Pulmonary artery endothelial cell (primary cell): ENCODE measurements around the gene USP3. TPM values are rescaled to one million over a fixed set of nuclear protein-coding genes. Genes with fewer than 3 reads are reported as not detected.

Source experiments
- DNase-seq: peaks from one replicate; pipeline ENCODE4 v3.0.0-alpha.2; 2011; ENCODE audit warnings: low read depth, low spot score
- total RNA-seq: library from RNA; depleted of rRNA; stranded (reverse); fragments of >200 nt; gene quantifications from 2 replicates; pipeline ENCODE4 v1.2.3, GENCODE V29; 2014

The USP3 gene, protein sequence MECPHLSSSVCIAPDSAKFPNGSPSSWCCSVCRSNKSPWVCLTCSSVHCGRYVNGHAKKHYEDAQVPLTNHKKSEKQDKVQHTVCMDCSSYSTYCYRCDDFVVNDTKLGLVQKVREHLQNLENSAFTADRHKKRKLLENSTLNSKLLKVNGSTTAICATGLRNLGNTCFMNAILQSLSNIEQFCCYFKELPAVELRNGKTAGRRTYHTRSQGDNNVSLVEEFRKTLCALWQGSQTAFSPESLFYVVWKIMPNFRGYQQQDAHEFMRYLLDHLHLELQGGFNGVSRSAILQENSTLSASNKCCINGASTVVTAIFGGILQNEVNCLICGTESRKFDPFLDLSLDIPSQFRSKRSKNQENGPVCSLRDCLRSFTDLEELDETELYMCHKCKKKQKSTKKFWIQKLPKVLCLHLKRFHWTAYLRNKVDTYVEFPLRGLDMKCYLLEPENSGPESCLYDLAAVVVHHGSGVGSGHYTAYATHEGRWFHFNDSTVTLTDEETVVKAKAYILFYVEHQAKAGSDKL
- 39.5 and 46.0 TPM in 2 replicates for total RNA-seq

DNA sequence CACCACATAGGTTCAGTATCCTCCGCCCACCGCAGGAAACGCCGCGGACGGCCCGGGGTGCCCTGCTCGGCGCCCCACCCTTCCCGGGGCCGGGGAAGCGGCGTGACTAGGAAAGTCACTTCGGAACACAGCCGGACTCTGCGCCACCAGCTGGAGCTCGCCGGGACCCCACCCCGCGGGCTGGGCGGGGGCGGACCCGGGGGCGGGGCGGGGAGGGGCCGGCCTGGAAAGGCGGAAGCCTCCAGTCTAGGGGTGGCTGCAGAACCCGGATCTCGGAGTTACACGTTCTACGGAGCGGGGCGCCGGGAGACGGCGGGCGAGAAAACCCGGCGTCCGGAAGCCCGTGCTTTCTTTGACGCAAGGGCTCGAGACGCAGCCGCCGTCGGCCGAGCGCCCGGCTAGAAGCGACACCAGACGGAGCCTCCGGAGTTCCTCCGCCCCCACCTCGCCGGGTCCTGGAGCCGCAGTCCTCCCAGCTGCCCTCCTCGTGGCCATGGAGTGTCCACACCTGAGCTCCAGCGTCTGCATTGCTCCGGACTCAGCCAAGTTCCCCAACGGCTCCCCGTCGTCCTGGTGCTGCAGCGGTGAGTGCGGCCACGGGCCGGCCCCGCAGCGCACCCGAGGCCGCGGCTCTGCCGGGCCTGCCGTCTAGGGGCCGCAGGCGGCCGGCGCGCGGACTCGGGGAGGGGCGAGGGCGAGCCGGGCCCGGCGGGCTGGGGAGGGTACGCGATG is at the start of gene USP3:
USP3 (plus strand) TSS at position 347 of the 732 bp plus-strand sequence; CDS start at position 494, 147 bp downstream.
- peak; percentile 88 for DNase-seq

DNA sequence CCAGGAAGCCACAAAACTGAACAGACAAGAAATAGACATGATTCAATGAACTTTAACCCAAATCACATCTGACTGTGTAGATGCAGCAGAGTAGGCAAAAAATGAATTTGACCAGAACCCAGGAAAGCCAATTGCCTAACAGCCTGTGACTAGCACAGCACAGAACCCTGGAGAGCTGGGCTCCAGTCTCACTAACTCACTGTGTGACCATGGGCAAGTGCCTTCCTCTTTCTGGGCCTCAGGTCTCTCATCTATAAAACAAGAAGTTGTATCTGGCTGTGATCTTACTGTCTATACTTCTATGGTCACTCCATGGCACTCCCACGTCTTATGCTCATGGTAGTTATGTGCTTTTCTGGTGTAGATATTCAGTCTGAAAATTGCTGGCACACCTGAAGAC is 48.1 kb upstream of the USP3 start:
- no peak for DNase-seq

DNA sequence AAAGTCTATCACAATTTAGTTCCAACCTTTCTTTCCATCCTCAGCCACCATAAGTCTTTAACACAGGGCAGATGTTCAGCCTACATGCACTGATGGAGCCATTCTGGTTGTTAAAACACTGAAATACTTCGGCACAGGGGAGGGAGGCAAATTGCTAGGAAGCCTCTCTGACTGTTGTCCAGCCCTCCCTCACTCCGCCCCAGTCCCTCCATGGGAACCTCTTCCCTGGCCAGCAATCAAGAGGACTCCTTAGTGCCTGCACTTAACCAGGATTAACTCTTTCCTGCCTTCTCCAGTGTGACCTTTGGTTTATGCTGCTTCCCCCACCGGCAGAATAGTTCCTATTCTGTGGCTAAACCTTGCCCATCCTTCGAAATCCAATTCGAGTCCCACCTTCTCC is 47.0 kb upstream of the USP3 start:
- DNase-seq: no peak

DNA sequence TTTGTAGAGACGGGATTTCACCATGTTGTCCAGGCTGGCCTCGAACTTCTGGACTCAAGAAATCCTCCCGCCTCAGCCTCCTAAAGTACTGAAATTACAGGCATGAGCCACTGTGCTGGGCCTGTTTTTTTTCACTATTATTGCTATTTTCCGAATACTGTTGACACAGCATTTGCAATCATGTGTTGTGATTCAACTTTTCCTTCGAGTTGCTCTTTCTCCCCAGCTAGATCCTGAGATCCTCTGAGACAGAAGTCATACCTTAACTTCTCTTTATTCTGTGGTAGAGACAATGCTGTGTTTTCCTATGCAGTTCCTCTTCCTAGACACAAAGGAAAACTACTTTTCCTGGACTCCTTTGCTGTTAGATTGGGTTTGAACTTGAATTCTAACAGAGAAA is 46.4 kb upstream of the USP3 start:
- DNase-seq: no peak

DNA sequence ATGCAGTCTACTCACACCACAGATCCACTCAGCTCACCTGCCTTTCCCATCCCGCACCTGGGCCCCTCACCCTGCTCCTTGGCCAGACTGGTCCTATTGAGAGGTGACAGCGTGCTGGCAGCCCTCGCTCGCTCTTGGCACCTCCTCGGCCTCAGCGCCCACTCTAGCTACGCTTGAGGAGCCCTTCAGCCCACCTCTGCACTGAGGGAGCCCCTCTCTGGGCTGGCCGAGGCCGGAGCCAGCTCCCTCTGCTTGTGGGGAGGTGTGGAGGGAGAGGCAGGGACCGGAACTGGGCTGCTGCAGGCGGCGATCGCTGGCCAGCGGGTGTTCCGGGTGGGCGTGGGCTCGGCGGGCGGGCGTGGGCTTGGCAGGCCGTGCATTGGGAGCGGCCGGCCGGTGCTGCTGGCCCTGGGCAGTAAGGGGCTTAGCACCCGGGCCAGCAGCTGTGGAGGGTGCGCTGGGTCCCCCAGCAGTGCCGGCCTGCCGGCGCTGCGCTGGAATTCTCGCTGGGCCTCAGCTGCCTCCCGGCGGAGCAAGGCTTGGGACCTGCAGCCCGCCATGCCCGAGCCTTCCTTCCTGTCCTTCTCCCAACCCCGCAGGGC is 45.5 kb upstream of the USP3 start:
- DNase-seq: no peak

DNA sequence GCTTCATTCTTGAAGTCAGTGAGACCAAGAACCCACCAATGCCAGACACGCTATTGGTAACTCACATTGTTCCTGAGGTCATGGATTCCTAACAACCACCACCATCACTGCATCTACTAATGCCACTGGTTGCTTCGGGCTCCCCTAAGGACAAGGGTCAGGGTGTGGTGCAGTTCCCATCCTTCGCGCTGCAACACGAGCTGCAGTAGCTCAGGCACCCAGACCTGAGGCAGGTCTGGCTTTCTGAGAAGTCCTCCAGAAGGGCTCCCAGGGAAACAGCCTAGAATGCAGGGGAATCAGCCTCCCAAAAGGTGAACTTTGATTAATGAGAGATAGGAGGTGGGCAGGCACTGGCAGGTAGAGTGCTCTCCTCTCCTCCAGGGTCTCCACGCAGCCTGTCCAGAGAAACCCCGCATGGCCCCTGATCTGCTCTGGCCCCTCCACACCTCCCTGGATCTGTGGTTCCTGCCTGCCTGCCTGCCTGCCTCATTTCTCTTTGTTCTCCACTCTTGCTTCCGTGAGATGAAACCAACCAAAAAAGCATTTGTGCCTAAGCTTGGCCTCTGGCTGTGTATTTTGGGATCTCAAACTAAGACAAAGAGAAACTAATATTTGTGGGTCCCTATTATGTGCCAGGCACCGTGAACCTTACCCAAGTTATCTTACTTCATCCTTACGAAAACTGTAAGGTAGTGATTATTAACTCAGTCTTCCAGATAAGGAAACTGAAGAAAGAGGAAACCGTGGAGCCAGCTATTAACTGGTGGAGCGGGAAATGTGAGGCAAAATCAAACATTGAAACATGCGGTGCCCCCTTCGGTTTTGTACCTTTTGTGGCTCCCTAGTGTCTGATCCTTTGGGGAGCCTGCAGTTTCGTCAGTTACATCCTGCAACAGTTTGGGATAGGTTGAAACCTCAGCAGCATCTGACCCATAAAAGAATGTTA is 43.9 kb upstream of the USP3 start:
- DNase-seq: no peak

DNA sequence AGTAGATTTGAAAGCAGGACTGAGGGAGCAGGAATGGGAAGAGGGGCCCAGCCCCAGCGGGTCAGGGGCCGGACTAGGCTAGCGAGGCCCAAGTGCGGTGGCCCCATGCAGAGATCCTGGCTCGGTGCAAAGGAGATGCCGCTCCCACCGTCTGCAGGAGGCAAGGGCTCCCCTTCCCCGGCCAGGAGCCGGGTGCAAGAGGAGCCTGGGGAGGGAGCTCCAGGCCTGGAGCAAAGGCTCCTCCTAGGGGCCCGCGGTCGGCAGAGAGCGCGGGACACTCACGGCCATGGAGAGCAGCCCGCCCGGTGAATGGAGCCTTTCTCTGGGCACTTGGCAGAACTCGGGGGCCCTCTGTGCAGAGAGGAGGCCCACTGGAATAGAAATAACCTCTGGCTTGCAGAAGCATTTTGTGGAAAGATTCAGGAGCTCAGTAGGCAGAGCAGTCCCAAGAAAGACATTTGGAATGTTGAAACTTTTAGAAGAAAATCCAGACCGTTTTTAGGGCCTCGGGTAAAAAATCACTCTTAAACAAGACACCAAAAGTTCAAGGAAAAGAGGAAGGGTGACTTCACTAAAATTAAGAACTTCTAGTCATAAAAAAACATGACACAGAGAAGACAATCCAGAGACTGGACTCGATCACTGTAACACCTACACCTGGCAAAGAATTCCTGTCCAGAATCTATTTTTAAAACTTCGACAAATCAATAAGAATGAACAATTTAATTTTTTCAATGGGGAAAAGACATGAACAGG is 43.0 kb upstream of the USP3 start:
- no peak for DNase-seq

DNA sequence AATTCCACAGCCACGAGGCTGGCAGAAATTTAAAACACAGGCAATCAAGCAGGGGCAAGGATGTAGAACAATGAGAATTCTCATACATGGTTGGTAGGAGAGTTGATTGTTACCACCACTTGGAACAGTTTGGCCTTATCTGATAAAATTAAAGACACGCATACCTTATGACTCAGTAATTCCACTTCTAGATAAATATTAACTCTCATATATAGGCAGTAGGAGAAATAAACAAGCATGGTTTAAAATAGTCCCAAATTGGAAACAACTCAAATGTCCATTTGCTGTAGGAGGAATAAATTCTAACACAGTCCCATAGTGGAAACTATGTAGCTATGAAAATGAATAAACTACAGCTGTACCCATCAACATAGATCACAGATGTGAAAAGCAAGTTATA is 42.3 kb upstream of the USP3 start:
- peak; percentile 43 for DNase-seq

DNA sequence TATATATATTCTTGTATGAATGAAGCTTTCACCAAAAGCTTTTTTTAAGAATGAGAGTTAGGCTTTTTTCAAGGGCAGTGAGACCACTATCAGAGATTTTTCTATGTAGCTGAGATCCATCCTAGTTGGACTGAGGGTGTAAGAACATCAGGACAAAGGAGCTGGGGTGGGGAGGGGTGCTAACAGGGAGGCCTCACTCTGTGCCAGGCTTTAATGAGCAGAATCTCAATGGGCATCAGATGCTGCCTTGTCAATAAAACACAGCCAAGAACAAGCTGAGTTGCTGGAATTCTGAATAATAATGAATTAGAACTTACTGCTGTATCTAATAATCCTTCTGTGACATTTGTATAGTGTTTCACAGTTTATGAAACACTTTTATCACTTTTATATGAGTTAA is 41.4 kb upstream of the USP3 start:
- no peak for DNase-seq

DNA sequence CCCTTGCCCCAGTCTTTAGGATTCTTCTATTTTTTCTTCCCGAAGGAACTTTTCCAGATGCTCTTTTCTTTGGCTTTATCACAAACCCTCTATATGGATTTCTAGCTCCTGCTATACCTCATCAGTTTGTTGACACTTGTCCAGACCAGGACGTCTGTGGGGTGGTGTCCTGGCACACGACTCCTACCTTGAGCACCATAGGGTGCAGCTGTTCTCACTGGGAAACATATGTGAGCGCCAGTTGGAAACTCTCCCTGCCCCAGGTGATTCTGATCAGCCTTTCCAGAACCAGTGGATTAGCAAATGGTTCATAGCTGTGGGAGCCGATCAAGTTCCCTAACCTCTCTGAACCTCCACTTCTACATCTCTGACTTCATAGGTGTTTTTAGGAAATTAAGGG is 40.6 kb upstream of the USP3 start:
- DNase-seq: no peak

DNA sequence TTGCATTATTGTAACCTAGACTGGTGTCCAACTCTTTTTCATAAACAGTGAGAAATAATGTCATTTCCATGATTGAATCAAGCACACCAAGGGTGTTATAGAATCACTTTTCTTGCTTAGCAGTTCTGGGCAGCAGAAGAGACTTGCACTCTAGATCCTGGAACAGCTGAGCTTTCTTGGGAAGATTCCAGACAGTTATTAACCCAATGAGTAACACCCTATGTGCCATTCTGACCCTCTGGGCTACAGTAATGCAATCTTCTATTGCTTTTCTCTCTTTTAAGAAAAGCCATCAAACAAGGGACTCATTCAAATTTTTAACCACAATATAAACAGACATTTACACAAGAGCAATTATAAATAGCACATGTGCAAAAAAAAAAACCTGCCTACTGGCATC is 39.3 kb upstream of the USP3 start:
- no peak for DNase-seq

DNA sequence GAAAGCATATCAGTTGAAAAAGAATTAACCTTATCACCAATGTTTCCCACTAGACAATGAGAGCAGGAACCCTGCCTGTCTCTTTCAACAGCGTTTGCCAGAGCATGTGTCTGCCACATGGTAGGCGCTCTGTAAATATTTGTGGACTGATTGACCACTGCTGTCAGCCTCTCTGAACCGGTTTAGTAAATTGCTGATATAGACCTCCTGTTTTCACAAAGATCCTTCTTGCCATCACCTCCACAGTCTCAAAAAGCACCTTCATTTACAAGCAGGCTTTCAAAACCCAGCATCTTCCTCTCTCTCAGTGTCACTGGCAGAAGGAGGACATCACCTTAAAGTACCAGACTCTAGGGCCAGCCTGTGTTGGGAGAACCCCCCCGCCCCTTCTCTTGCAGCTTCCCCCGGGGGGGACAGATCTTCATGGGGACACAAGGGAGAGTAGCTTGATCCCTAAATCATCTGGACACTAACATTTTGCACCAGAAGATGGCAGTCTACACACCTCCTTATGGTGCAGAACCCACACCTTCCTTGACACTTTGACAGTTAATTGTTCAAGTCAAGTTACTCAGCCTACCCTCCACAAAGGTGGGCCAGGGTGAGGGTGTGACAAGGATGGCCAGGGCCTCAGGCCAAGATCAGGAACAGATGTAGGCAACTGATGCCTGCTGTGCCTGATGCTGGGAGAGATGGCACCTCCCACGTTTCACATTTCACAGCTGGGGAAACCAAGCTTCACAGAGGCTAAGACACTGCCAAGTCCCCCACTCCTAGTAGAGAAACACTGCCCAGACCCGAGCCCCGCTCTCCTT is 37.8 kb upstream of the USP3 start:
- no peak for DNase-seq

DNA sequence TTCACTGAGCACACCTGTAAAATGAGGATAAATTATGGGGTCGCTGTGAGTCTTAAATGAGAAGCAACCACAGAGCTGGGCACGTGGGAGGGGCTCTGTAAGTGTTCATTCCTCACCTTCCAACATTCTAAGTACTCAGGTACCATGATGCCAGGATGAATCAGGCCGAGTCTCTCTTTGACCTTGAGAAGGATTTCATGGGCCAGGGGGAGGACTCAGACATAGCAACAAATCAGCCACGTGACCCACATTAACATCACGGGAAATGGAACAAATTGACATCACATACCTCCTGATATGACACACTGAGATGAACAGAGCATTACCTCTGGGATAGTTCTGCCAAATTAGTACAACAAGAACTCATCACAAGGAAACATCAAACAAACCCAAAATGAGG is 35.2 kb upstream of the USP3 start:
- no peak for DNase-seq

DNA sequence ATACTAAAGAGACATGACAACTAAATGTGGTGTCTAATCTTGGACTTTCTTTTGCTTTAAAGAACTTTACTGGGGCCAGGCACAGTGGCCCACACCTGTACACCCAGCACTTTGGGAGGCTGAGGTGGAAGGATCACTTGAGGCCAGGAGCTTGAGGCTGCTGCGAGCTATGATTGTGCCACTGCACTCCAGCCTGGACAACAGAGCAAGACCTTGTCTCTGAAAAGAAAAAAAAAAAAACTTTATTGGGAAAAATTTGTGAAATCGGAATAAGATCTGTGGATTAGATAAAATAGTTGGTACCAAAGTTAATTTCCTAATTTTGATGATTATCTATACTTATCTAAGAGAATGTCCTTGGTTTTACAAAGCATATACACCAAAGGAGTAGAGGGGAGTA is 34.4 kb upstream of the USP3 start:
- DNase-seq: no peak

DNA sequence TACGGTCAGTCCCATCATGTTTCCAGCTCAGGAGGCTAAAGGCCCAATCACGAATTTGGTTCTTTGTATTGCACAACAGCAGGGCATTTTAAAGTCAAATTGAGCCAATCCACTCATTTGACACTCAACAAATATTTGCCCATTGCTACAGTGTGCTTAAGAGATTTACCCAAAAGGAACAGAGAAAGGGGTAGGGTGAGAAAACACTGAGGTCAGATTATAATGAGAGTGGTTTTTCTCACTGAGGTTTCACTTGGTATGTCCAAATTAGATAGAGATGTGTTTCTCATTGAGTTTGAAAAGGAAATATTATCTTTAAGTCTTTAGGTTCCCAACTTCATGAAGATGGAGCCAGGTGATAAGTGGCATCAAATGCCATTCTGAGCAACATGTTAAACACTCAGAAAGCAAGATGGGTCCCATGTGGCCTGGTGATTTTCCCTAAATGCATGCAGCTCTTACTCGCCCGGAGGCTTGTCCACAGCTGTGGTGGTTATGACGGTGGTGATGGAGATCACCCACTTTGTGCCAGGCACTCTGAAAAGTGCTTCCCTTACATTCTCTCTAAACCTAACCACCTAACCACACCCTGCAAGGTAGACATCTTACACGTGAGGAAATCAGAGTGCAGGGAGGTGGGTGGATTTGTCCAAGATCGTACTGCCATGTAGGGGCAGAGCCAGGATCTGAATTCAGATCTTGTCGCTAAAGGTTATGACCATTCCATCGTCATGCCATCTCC is 31.2 kb upstream of the USP3 start:
- no peak for DNase-seq

DNA sequence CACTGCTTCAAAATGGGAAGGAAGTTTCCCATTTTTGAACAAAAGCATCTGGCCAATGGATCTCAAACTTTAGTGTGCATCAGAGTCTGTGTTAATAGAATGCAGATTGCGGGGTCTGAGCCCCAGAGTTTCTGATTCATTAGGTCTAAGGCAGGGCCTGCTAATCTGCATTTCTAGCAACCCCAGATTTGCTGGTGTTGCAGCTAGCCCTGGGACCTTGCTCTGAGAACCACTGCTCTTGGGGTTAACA is 30.7 kb upstream of the USP3 start:
- DNase-seq: no peak

DNA sequence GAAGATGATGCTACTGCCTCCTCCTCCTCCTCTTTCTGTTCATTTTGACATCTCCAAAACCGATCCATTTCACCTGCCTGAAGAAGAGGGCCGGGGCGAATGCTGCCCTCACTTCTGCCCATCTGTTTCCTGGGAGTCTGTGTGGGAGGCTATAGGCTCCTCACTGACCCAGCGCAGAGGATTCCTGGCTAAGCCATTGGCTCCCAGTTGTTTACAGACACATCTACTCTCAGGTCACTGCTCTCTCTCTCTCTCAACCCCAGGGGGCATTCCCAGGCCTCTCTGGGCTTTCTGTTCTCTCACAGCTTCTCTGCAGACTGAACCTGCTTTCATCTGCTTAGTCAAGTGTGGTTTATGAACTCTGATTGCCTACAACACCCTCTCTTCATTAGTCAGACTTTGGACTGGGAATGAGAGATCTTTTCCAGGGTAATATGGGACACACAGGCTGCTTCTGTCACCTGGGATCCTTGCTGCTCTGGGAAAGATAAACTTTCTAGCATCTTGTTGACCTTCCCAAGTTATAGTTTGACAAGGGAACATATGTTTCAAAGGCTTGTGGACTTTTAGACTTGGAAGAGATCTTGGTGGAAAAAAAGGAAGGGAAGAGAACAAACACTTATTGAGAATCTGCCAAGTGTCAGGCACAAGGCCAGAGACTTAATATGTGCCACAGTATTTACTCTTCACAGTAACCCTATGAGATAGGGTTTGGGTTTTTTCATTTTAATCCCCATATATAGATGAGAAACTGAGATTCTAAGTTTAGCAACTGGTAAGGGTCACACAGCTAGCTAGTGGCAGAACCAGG is 30.2 kb upstream of the USP3 start:
- no peak for DNase-seq

DNA sequence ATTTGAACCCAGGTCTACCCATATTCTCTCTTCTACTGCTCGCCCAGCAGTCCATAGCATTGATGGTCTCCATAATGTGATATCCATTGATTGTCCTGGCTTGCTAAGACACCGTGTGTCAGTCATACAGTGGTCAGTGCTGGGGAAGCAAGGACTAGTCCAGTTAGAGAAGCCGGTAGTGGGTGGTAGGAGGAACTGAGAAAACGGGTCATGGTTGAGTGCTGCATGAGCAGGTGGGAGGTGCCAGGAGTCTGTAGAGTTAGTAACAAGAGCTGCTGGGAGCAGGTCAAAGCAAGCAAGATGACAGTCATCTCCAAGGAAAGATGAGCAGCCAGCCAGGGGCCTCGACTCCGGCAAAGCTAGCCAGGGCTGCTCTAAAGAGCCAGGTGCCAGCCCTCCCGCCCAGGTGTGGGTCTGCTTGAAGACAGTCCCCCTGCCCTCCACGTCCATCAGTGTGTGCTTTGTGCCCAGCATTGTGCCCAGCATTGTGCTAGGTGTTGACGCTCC is 29.5 kb upstream of the USP3 start:
- no peak for DNase-seq
